ENCODE measurements around the gene BFSP1. TPM values are rescaled to one million over a fixed set of nuclear protein-coding genes. Genes with fewer than 3 reads are reported as not detected.

BFSP1 gene
- total and polyA plus RNA-seq, 2 donors from 2014 or later = 1.3 to 2.1 TPM

- Histone ChIP-seq H3K4me1 (ENCODE audit: control insufficient read depth in 2 of 3, insufficient read depth in 2 of 3, low read depth in 1 of 3, low read length in 3 of 3) (no peaks in the 10 kb centered on the region), H3K9me3 (ENCODE audit: control insufficient read depth in 2 of 3, insufficient read depth in 1 of 3, low read length in 3 of 3) (peaks cover 0 to 4% (median 0%) of the 10 kb centered on the region in 3 donors), H3K36me3 (ENCODE audit: control insufficient read depth in 2 of 3, insufficient read depth in 3 of 3, low read length in 3 of 3) (no peaks in the 10 kb centered on the region), H3K27me3 (ENCODE audit: control insufficient read depth, insufficient read depth, low read length) (peaks cover 2% of the 10 kb centered on the region), H3K4me3 (ENCODE audit: low read length in 3 of 3) (no peak overlapping the region), H3K27ac (ENCODE audit: low read depth in 2 of 2, low read length in 2 of 2) (no peak overlapping the region), H3K9ac (ENCODE audit: low read length in 3 of 3) (no peak overlapping the region)
- no peak for FAIRE-seq
- intact Hi-C loops (cut with DNase I) = no loop called here
- TF ChIP-seq CTCF (IDR thresholded peaks at IDR 0.05; ENCODE audit: borderline replicate concordance, extremely low read depth, insufficient read depth) = no peak
- no peak for DNase-seq
Observed at GRCh38 chr20:17446171-17446570, 85.0 kb downstream of the BFSP1 start.

GRCh38 chr20:17445543-17445942 lies 85.6 kb downstream of the BFSP1 start:
- TF ChIP-seq CTCF (IDR thresholded peaks at IDR 0.05; ENCODE audit: borderline replicate concordance, extremely low read depth, insufficient read depth) = no peak
- peak in 3 of 5 donors; percentile 40 to 58 (median 46) for DNase-seq
- H3K27me3 ChIP-seq (ENCODE audit: control insufficient read depth, insufficient read depth, low read length) = peaks cover 2% of the 10 kb centered on the region
- H3K4me1 ChIP-seq (ENCODE audit: control insufficient read depth in 2 of 3, insufficient read depth in 2 of 3, low read depth in 1 of 3, low read length in 3 of 3) = no peaks in the 10 kb centered on the region
- no peaks in the 10 kb centered on the region for H3K36me3 ChIP-seq (ENCODE audit: control insufficient read depth in 2 of 3, insufficient read depth in 3 of 3, low read length in 3 of 3)
- H3K27ac ChIP-seq (ENCODE audit: low read depth in 2 of 2, low read length in 2 of 2) = no peak overlapping the region
- H3K9ac ChIP-seq (ENCODE audit: low read length in 3 of 3) = no peak overlapping the region
- FAIRE-seq = no peak
- H3K9me3 ChIP-seq (ENCODE audit: control insufficient read depth in 2 of 3, insufficient read depth in 1 of 3, low read length in 3 of 3) = peaks cover 0 to 4% (median 0%) of the 10 kb centered on the region in 3 donors
- no peak overlapping the region for H3K4me3 ChIP-seq (ENCODE audit: low read length in 3 of 3)
- intact Hi-C loops (cut with DNase I) = no loop called here

GRCh38 chr20:17444091-17444490 lies 87.1 kb downstream of the BFSP1 start:
- TF ChIP-seq CTCF (IDR thresholded peaks at IDR 0.05; ENCODE audit: borderline replicate concordance, extremely low read depth, insufficient read depth) = no peak
- Histone ChIP-seq H3K4me1 (ENCODE audit: control insufficient read depth in 2 of 3, insufficient read depth in 2 of 3, low read depth in 1 of 3, low read length in 3 of 3) (no peaks in the 10 kb centered on the region), H3K36me3 (ENCODE audit: control insufficient read depth in 2 of 3, insufficient read depth in 3 of 3, low read length in 3 of 3) (no peaks in the 10 kb centered on the region), H3K27me3 (ENCODE audit: control insufficient read depth, insufficient read depth, low read length) (peaks cover 2% of the 10 kb centered on the region), H3K27ac (ENCODE audit: low read depth in 2 of 2, low read length in 2 of 2) (no peak overlapping the region), H3K9me3 (ENCODE audit: control insufficient read depth in 2 of 3, insufficient read depth in 1 of 3, low read length in 3 of 3) (peaks cover 0 to 4% (median 0%) of the 10 kb centered on the region in 3 donors), H3K4me3 (ENCODE audit: low read length in 3 of 3) (no peak overlapping the region), H3K9ac (ENCODE audit: low read length in 3 of 3) (no peak overlapping the region)
- DNase-seq (no peak), FAIRE-seq (no peak)
- intact Hi-C loops (cut with DNase I) = no loop called here

Other genes starting within 250 kb of the BFSP1 start
- 409 TPM for gene DSTN, start 38.7 kb upstream of the BFSP1 start, total RNA-seq
- 525 TPM for gene DSTN, start 38.7 kb upstream of the BFSP1 start, polyA plus RNA-seq (ENCODE audit: insufficient read depth, low read depth, low replicate concordance)
- gene RRBP1, start 150.9 kb upstream of the BFSP1 start, total RNA-seq = 231 TPM
- 83.4 TPM for gene RRBP1, start 150.9 kb upstream of the BFSP1 start, polyA plus RNA-seq (ENCODE audit: insufficient read depth, low read depth, low replicate concordance)
- gene BANF2, start 168.6 kb upstream of the BFSP1 start, total RNA-seq = not detected
- gene BANF2, start 168.6 kb upstream of the BFSP1 start, polyA plus RNA-seq (ENCODE audit: insufficient read depth, low read depth, low replicate concordance) = not detected

All from kidney (tissue), 14 donors.